Lower leg skin (tissue), 3 donors: Measurements from ENCODE around the gene KLF6.

Experiments used
- POLR2A ChIP-seq, 2 donors: fragments of 450-650 bp; IDR thresholded peaks; one replicate each; pipeline ENCODE4 v1.6.1; 2016 to 2017; ENCODE audit warnings: antibody characterized with exemption in 2 of 2, mild to moderate bottlenecking in 1 of 2, moderate library complexity in 1 of 2
- TF ChIP-seq, protein P1 (sequence below), 3 donors: fragments of 450-650 bp; IDR thresholded peaks; one replicate each; pipeline ENCODE4 v1.5.1; 2016; ENCODE audit warnings: antibody characterized with exemption in 3 of 3, mild to moderate bottlenecking in 3 of 3, moderate library complexity in 2 of 3

DNA sequence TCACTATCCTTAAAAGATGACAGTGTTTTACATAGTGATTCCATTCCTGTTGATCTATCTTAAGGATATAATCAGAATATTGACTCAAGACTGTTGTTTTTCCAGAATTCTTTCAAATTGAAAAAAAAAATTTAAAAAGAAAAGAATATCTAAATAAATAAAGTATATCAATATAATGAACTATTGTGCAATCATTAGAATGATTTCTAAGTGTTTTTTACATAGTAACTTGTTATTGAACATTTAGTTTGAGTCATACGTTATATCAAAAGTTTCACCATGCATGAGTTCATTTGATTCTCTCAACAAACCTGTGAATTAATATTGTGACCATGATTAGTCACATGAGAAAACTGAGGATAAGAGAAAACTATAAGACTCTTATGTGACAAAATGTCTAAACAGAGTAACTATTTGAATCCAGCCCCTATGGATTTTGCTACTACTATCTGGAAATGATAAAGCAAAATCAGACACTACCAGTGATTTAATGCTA, 46.1 kb downstream of the KLF6 start:
- TF ChIP-seq POLR2A (IDR thresholded peaks at IDR 0.05) = no peak
- TF ChIP-seq, protein P1, sequence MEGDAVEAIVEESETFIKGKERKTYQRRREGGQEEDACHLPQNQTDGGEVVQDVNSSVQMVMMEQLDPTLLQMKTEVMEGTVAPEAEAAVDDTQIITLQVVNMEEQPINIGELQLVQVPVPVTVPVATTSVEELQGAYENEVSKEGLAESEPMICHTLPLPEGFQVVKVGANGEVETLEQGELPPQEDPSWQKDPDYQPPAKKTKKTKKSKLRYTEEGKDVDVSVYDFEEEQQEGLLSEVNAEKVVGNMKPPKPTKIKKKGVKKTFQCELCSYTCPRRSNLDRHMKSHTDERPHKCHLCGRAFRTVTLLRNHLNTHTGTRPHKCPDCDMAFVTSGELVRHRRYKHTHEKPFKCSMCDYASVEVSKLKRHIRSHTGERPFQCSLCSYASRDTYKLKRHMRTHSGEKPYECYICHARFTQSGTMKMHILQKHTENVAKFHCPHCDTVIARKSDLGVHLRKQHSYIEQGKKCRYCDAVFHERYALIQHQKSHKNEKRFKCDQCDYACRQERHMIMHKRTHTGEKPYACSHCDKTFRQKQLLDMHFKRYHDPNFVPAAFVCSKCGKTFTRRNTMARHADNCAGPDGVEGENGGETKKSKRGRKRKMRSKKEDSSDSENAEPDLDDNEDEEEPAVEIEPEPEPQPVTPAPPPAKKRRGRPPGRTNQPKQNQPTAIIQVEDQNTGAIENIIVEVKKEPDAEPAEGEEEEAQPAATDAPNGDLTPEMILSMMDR (IDR thresholded peaks at IDR 0.05) = no peak
